HG02798 (cell line): ENCODE measurements around the gene FGGY.
"Not testable (repeated sequence)": the region's sequence is repeated elsewhere in the genome, so short reads cannot be mapped to it uniquely, and the experiment has no call there.

ENCODE experiments used
- ATAC-seq: cut with Tn5 transposase; IDR thresholded peaks from one replicate; pipeline ENCODE4 v1.9.1; 2021; ENCODE audit warnings: mild to moderate bottlenecking; ENCODE audit not compliant: unreplicated experiment, poor library complexity

The FGGY gene

GRCh38 chr1:59707178-59707791, 410.4 kb downstream of the FGGY start:
- no peak for ATAC-seq

- ATAC-seq, result no peak
These were observed 412.4 kb downstream of the FGGY start for GRCh38 chr1:59709333-59709732.

GRCh38 chr1:59710920-59711319, 414.0 kb downstream of the FGGY start:
- ATAC-seq, result not testable (repeated sequence)

GRCh38 chr1:59714219-59714618, 417.3 kb downstream of the FGGY start:
- ATAC-seq, result no peak

GRCh38 chr1:59714966-59715365, 418.1 kb downstream of the FGGY start:
- ATAC-seq, result no peak

GRCh38 chr1:59716832-59717231, 419.9 kb downstream of the FGGY start:
- ATAC-seq, result no peak

- no peak for ATAC-seq
These were observed 421.4 kb downstream of the FGGY start for GRCh38 chr1:59718064-59718988.

GRCh38 chr1:59718989-59719360, 422.1 kb downstream of the FGGY start:
- no peak for ATAC-seq

GRCh38 chr1:59720326-59721115, 423.6 kb downstream of the FGGY start:
- no peak for ATAC-seq

GRCh38 chr1:59730302-59730701, 433.4 kb downstream of the FGGY start:
- ATAC-seq, result no peak

- ATAC-seq, result no peak
These were observed 434.0 kb downstream of the FGGY start for GRCh38 chr1:59730759-59731478.

GRCh38 chr1:59731591-59731990, 434.7 kb downstream of the FGGY start:
- ATAC-seq, result no peak

GRCh38 chr1:59732214-59732955, 435.5 kb downstream of the FGGY start:
- ATAC-seq, result no peak

- ATAC-seq, result no peak
These were observed 436.7 kb downstream of the FGGY start for GRCh38 chr1:59733443-59734141.

- not testable (repeated sequence) for ATAC-seq
These were observed 439.0 kb downstream of the FGGY start for GRCh38 chr1:59735927-59736326.

- no peak for ATAC-seq
These were observed 439.9 kb downstream of the FGGY start for GRCh38 chr1:59736744-59737143.

- no peak for ATAC-seq
These were observed 440.7 kb downstream of the FGGY start for GRCh38 chr1:59737638-59738037.

GRCh38 chr1:59738152-59738551, 441.3 kb downstream of the FGGY start:
- ATAC-seq, result no peak

GRCh38 chr1:59738591-59739015, 441.7 kb downstream of the FGGY start:
- ATAC-seq, result no peak
